Measurements from ENCODE around the gene PAXIP1.

Gene PAXIP1

GRCh38 chr7:154909241-154910105 is 93.5 kb downstream of the PAXIP1 start:
- no peak for TF ChIP-seq ZNF148 (tag by site-specific recombination; IDR thresholded peaks at IDR 0.05; ENCODE audit: borderline replicate concordance)
- no peak for TF ChIP-seq ZNF585B (tag by site-specific recombination; IDR thresholded peaks at IDR 0.05)
- TF ChIP-seq ZNF629 (tag by site-specific recombination; IDR thresholded peaks at IDR 0.05), result no peak
- no peak for TF ChIP-seq ZNF623 (tag by site-specific recombination; IDR thresholded peaks at IDR 0.05)
- TF ChIP-seq ZNF518A (tag by site-specific recombination; conservative IDR thresholded peaks at IDR 0.05; ENCODE audit: low read depth), result no peak
- no peak for TF ChIP-seq ZNF394 (tag by site-specific recombination; IDR thresholded peaks at IDR 0.05; ENCODE audit: borderline replicate concordance)
- no peak for TF ChIP-seq FEZF1 (tag by site-specific recombination; IDR thresholded peaks at IDR 0.05)
- no peak for TF ChIP-seq PRDM2 (tag by site-specific recombination; IDR thresholded peaks at IDR 0.05; ENCODE audit: borderline replicate concordance)
- TF ChIP-seq ZNF600 (tag by site-specific recombination; IDR thresholded peaks at IDR 0.05), result no peak
- TF ChIP-seq ZSCAN18 (tag by site-specific recombination; IDR thresholded peaks at IDR 0.05), result no peak
- no peak for TF ChIP-seq ZNF280C (tag by site-specific recombination; IDR thresholded peaks at IDR 0.05)
- no peak for TF ChIP-seq YY2 (tag by site-specific recombination; IDR thresholded peaks at IDR 0.05)
- TF ChIP-seq SALL2 (tag by site-specific recombination; IDR thresholded peaks at IDR 0.05; ENCODE audit: borderline replicate concordance), result no peak
- H3K4me3 ChIP-seq (ENCODE audit: low read depth, low read length), result no peak overlapping the region
- no peaks in the 10 kb centered on the region for H3K4me1 ChIP-seq (ENCODE audit: control insufficient read depth, insufficient read depth, low read length)
- H3K36me3 ChIP-seq (ENCODE audit: control insufficient read depth in 2 of 2, insufficient read depth in 1 of 2, low read length in 2 of 2), result no peaks in the 10 kb centered on the region
- POLR2A ChIA-PET, result no interaction called here
- CTCF ChIA-PET, result interaction anchor here (0.6 kb wide), 1 partner anchor 148 kb away, joined by 3 read pairs; no protein-coding TSS in a partner anchor
- no peaks in the 10 kb centered on the region for H3K9me3 ChIP-seq (ENCODE audit: control insufficient read depth, insufficient read depth, low read depth, low read length)
- no peak overlapping the region for H3K27ac ChIP-seq (ENCODE audit: extremely low read depth, low read depth, low read length)
